HFFc6 (cell line): ENCODE results near the gene LARP1. TPM values are rescaled to one million over a fixed set of nuclear protein-coding genes. Genes with fewer than 3 reads are reported as not detected.

Experiments used
- DNase-seq: peaks from one replicate; pipeline ENCODE4 v3.0.0-alpha.2; 2018
- H3K27ac Mint-ChIP-seq: 2 replicates; pipeline ENCODE4 v1.8.0; 2020; ENCODE audit warnings: mild to moderate bottlenecking, mixed read lengths
- H3K27me3 Mint-ChIP-seq: 2 replicates; pipeline ENCODE4 v1.8.0; 2021; ENCODE audit warnings: mild to moderate bottlenecking, moderate library complexity, mixed read lengths; ENCODE audit not compliant: insufficient read depth
- H3K36me3 Mint-ChIP-seq: 2 replicates; pipeline ENCODE4 v1.8.0; 2021; ENCODE audit warnings: low read depth, mixed read lengths
- H3K4me1 Mint-ChIP-seq: 2 replicates; pipeline ENCODE4 v1.8.0; 2020; ENCODE audit warnings: low read depth, mixed read lengths
- H3K4me3 Mint-ChIP-seq: 2 replicates; pipeline ENCODE4 v1.8.0; 2020; ENCODE audit warnings: mild to moderate bottlenecking, moderate library complexity, mixed read lengths
- H3K9me3 Mint-ChIP-seq: 2 replicates; pipeline ENCODE4 v1.8.0; 2020; ENCODE audit warnings: mild to moderate bottlenecking, mixed read lengths
- CTCF ChIP-seq: fragments of 200-600 bp; sonication (generic); IDR thresholded peaks from 2 replicates; pipeline ENCODE4 v1.5.0; 2021; ENCODE audit warnings: antibody characterized with exemption, mild to moderate bottlenecking
- total RNA-seq, 6 experiments: library from RNA; stranded (reverse); fragmentation: NEBNext Ultra II Directional; extraction: Animal tissue kit (Norgen Biotek cat#: 25700); gene quantifications; 2 replicates in 1 of 6; 3 replicates in 5 of 6; pipeline ENCODE4 v1.2.3, GENCODE V29; 2021

The LARP1 gene
- total RNA-seq, 6 experiments from 2014 or later = 204 to 228 (median 208) TPM

GRCh38 chr5:154761046-154761736, 6.0 kb downstream of the LARP1 start:
- no peaks in the 10 kb centered on the region for H3K9me3 Mint-ChIP-seq
- peaks cover 10% of the 10 kb centered on the region for H3K36me3 Mint-ChIP-seq
- no peak overlapping the region; the same call in 1 of the 2 replicates for H3K4me3 Mint-ChIP-seq
- no peak for TF ChIP-seq CTCF
- H3K27me3 Mint-ChIP-seq = no peaks in the 10 kb centered on the region; the same call in 1 of the 2 replicates
- DNase-seq = no peak
- H3K4me1 Mint-ChIP-seq = peaks cover 60% of the 10 kb centered on the region
- peak overlapping the region; percentile 40 for H3K27ac Mint-ChIP-seq

GRCh38 chr5:154762261-154762660, 7.1 kb downstream of the LARP1 start:
- no peak for DNase-seq
- Mint-ChIP-seq H3K4me3 (no peak overlapping the region), H3K27me3 (no peaks in the 10 kb centered on the region; the same call in 1 of the 2 replicates), H3K9me3 (no peaks in the 10 kb centered on the region), H3K4me1 (peaks cover 71% of the 10 kb centered on the region), H3K36me3 (peaks cover 6% of the 10 kb centered on the region), H3K27ac (peak overlapping the region; percentile 33; the same call in 1 of the 2 replicates)
- no peak for TF ChIP-seq CTCF

GRCh38 chr5:154762700-154763099, 7.5 kb downstream of the LARP1 start:
- TF ChIP-seq CTCF = no peak
- DNase-seq = no peak
- Mint-ChIP-seq H3K4me1 (peaks cover 75% of the 10 kb centered on the region), H3K9me3 (no peaks in the 10 kb centered on the region), H3K4me3 (no peak overlapping the region), H3K27ac (0 out of 2 replicates have a peak overlapping the region, but pooled peaks have one; percentile 33), H3K36me3 (peaks cover 6% of the 10 kb centered on the region), H3K27me3 (no peaks in the 10 kb centered on the region; the same call in 1 of the 2 replicates)

GRCh38 chr5:154764967-154765366, 9.8 kb downstream of the LARP1 start:
- peaks cover 6% of the 10 kb centered on the region for H3K36me3 Mint-ChIP-seq
- no peak overlapping the region for H3K4me3 Mint-ChIP-seq
- DNase-seq = no peak
- no peaks in the 10 kb centered on the region for H3K9me3 Mint-ChIP-seq
- no peaks in the 10 kb centered on the region; the same call in 1 of the 2 replicates for H3K27me3 Mint-ChIP-seq
- peak overlapping the region; percentile 10 for H3K27ac Mint-ChIP-seq
- no peak for TF ChIP-seq CTCF
- H3K4me1 Mint-ChIP-seq = peaks cover 70% of the 10 kb centered on the region

GRCh38 chr5:154765396-154765925, 10.3 kb downstream of the LARP1 start:
- Mint-ChIP-seq H3K27ac (no peak overlapping the region), H3K4me1 (peaks cover 70% of the 10 kb centered on the region), H3K27me3 (no peaks in the 10 kb centered on the region; the same call in 1 of the 2 replicates), H3K4me3 (no peak overlapping the region), H3K36me3 (peaks cover 6% of the 10 kb centered on the region), H3K9me3 (no peaks in the 10 kb centered on the region)
- DNase-seq = no peak
- TF ChIP-seq CTCF = no peak
